NCI-H1105 (cell line): ENCODE measurements around the gene HDAC4.

ENCODE experiments used
- DNase-seq: peaks from one replicate; lab custom pipeline; 2025; lab: John Stamatoyannopoulos, UW

Gene HDAC4

DNA sequence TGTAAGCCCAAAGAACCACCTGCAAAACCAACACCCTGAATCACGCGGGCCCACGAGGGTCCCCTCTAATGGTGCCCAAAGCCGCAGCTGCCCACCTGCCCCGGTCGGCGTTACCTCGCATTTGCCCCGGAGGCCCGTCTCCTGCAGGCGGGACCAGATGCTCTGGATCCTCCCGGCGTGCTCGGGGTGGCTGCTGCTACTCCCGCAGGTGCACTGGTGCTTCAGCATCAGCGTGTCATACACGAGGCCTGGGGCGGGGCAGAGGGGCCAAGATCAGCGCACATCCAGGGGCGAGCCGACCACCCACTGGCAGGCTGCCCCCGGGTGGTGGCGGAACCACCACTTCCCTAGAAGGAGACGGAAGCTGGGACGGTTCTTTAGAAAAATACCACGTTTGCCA lies 292.9 kb downstream of the HDAC4 start:
- no peak for DNase-seq

DNA sequence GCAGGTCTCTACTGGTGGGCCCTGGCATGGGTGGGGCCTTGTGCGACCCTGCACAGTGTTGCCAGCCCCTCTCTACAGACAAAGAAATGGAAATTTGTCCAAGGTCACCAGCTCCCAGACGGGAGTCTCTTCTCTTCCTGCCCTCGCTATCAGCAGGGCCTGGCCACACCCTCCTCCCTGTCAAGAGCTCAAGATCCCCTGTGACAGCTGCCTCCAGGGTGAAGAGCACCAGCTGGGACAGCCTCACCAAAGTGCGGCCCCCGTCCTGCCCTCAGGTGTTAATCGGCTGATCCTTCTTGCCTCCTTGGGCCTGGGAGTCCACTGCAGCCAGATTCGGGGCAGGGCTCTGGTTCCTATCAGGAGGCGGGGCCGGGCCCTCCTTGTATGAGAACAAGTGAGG lies 293.9 kb downstream of the HDAC4 start:
- no peak for DNase-seq

GRCh38 chr2:239106314-239106908 lies 294.4 kb downstream of the HDAC4 start:
- no peak for DNase-seq

DNA sequence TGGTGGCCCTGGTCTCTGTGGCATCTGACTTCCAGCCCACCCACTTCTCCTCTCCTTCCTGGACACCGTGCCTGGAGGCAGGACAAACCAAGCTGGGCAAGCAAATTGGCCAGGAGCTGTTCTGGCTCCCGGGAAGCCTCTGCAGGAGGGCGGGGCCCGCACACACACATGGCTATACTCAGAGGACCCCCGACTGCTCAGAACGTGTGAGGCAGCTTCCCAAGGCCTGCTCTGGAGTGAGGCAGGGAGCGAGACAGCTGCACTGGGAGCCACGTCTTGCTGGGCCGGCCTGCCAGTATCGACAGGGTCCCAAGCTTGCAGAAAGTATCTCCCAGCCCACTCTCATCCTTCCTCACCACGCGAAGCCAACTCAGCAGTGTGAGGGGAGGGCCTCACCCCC lies 295.6 kb downstream of the HDAC4 start:
- DNase-seq, result no peak

DNA sequence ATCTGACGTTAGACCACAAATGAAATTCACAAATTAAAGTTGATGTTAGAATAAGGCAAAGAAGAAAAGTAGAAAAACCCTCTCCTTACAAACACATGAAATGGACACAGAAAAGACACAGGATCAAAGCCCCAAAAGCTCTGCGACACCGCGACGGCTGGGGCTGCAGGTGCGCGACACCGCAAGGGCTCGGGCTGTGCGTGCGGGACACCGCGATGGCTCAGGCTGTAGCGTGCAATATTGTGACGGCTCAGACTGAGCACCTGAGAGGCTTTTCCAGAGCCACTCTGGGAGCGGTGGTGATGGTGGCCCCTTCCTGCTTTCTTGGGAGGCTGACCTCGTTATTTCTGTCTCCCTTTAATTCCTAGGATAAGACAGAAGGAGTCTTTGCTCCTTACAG lies 296.0 kb downstream of the HDAC4 start:
- no peak for DNase-seq

- DNase-seq, result no peak
These were observed 297.4 kb downstream of the HDAC4 start for GRCh38 chr2:239103125-239104098.

DNA sequence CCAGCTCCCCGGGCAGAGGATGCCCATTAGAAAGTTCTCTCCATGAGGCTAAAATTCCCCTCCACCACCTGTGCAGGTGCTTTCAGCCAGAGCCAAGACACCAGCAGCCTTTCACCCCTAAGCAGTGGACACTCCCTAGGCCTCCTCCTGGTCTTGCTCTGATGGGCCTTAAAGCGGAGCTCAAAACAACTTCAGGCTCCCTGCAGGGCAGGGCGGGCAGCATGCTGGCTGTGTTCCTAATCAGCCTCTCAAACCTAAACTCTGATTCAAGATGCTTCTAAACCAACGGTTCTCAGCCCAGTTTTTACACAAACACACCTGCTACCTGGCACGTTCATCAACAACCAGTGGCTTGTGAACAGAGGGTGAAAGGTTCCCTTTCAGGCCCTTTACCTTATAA lies 298.6 kb downstream of the HDAC4 start:
- no peak for DNase-seq

GRCh38 chr2:239101807-239102206 lies 299.0 kb downstream of the HDAC4 start:
- no peak for DNase-seq

- no peak for DNase-seq
These were observed 299.7 kb downstream of the HDAC4 start for GRCh38 chr2:239101071-239101470.

DNA sequence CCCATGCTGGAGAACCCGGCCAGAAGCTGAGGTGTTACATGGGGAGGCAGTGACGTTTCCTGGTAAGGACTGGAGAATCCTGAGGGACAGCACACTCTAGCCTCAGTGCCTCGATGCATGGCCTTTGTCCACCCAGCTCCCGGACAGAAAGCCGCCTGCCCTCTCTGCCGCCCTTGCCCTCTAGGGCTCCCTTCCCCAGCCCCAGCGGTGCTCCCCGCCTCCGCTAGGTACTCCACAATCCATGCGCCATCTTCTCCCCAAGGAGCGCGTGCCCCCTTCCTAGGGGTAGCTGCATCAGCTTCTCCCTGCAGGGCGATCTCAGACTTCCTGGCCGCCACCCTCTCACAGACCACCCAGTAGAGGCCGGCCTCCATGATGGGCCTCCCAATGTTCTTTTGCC lies 301.3 kb downstream of the HDAC4 start:
- no peak for DNase-seq

- no peak for DNase-seq
These were observed 302.4 kb downstream of the HDAC4 start for GRCh38 chr2:239098288-239098970.

DNA sequence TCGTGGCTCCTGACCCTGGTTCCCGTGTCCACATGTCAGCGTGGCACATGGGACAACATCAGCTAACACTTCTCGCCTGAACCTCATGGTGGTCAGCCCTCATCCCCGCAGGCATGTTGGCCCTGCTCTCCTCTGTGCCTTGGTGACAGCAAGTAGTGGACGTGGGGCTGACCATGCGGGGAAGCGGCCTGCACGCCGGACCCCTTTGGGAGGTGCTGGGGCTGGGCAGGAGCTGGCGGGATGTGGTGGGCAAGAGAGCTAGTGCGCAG lies 303.5 kb downstream of the HDAC4 start:
- DNase-seq, result no peak

- DNase-seq, result no peak
These were observed 304.0 kb downstream of the HDAC4 start for GRCh38 chr2:239096676-239097427.

GRCh38 chr2:239095460-239096081 lies 305.2 kb downstream of the HDAC4 start:
- no peak for DNase-seq

DNA sequence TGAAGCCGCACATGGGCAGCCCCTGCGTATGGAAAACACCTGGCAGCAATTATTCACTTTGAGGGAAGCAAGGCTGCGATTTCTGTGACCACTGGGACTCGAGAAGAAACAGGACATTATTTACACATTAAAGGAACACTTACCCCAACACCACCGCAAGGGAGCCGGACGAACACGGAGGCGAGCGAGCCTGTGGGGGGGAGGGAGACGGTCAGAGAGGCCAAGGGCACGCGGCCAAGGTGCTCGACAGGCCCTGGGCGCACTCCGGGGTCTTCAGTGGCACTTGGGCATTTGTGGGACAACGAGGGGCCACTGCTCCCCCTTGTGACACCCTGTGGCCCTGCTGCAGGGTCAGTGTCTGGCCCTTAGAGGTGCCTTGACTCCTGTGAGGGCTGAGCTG lies 306.0 kb downstream of the HDAC4 start:
- no peak for DNase-seq

DNA sequence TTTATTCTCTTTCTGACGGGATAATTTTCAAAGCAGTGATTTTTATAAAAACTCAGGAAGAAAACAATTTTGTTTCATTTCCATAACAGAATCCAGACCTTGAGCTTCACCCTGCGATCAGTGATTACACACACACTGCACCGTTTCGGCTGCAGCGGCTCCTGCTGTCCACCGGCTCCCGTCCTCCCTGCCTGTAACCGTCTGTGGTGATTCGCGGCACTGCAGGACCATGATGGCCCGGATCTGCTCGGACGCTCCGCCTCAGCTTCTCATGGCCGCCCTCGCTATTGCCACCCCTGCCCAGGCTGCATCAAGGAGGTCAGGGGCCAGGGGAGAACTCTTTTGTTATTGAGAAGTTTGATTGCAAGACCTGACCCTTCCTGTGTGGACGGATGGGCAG lies 306.9 kb downstream of the HDAC4 start:
- no peak for DNase-seq

DNA sequence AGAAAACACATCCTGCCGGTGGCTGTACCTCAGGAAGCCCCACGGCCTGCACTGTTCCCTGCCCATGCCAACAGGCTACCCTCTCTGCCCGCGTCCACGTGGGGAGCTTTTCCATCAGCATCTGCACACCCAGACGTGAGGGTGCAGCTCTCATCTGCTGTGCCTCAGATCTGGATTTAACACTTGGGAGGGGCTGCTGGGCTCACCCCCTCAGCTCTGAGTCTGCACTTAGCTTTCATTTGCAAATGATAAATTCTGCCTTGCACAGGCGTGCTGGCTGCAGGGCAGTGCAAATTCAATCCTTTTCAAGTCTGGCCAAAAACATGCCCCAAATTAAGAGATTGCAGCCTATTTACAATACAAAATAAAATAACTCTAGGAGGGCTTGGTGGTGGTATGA lies 307.3 kb downstream of the HDAC4 start:
- no peak for DNase-seq

DNA sequence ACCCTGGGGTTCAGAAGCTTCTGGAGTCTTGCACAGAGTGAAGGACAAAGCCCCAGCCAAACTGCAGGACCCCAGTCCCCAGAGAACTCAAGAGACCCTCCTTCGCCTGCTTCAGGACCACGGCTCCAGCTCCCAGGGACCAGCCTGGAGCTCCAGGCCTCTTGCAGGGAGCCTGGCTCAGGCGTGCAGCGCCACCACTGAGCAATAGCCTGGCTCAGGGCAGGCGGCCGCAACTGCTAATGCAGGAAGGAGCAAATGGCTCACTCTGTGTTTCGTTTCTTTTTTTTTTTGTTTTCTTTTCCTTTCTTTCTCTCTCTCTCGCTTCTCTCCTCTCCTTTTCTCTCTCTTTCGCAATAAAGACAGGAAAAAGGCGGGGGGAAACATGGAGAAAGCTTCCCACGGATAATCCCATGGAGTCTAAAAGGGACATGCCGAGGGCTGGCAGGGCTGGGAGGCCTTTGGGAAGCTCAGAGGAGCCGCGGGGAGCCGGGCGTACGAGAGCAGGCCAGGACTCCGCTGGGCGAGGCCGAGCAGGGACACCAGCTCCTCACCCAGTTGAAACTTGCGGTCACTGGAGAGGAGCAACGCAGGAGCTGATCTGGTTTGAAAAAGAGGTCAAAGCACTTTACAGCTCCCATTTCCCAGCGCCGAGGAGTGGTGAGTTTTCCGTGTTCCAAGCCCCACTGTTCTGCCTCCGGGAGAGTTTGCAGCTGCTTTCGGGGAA lies 308.1 kb downstream of the HDAC4 start:
- DNase-seq, result no peak

GRCh38 chr2:239089884-239090283 lies 310.9 kb downstream of the HDAC4 start:
- DNase-seq, result no peak

GRCh38 chr2:239087046-239087710 lies 313.6 kb downstream of the HDAC4 start:
- DNase-seq, result no peak
